Measurements from ENCODE around the gene GIMAP1. TPM values are rescaled to one million over a fixed set of nuclear protein-coding genes. Genes with fewer than 3 reads are reported as not detected.

GIMAP1 gene
- total RNA-seq, 1 experiment from 2014 or later, result not detected

DNA sequence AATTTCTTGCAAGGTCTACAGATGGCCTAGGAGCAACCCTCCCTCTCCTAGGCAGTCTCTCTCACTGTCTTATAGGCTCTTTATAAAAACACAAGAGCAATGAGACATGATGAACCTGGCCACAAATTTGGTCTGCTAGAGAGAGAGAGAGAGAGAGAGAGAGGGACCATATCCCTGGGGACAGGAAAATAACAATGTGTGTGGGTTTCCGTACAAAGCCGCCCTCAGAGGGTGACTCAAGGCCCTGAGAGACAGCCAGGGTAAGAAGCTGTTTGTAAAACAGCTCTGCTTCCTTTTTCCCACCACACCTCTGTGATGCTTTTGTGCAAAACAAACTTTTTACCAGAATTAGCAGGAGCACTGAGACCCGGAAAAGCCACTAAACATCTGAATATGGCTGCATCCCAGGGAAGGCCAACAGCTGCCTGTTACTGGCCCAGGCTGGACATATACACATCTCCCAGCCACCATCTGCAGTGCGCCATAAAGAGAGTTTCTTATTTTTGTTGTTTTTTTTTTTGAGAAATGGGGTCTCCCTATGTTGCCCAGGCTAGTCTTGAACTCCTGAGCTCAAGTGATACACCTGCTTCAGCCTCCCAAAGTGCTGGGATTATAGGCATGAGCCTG is 39.2 kb downstream of the GIMAP1 start (continued):
- TF ChIP-seq ELF4 (CRISPR knock-in tag; IDR thresholded peaks at IDR 0.05; ENCODE audit: low read depth) (no peak), ETV6 (CRISPR knock-in tag; IDR thresholded peaks at IDR 0.05) (no peak), GRHL2 (CRISPR knock-in tag; IDR thresholded peaks at IDR 0.05; ENCODE audit: insufficient replicate concordance, severe bottlenecking) (no peak), GABPB1 (CRISPR knock-in tag; IDR thresholded peaks at IDR 0.05) (no peak), RELA (CRISPR knock-in tag; IDR thresholded peaks at IDR 0.05; ENCODE audit: borderline replicate concordance) (no peak), JUN (CRISPR knock-in tag; IDR thresholded peaks at IDR 0.05) (no peak), ZNF416 (CRISPR knock-in tag; IDR thresholded peaks at IDR 0.05) (no peak), ZNF219 (CRISPR knock-in tag; IDR thresholded peaks at IDR 0.05; ENCODE audit: borderline replicate concordance) (no peak)
- TF ChIP-seq, protein P1, sequence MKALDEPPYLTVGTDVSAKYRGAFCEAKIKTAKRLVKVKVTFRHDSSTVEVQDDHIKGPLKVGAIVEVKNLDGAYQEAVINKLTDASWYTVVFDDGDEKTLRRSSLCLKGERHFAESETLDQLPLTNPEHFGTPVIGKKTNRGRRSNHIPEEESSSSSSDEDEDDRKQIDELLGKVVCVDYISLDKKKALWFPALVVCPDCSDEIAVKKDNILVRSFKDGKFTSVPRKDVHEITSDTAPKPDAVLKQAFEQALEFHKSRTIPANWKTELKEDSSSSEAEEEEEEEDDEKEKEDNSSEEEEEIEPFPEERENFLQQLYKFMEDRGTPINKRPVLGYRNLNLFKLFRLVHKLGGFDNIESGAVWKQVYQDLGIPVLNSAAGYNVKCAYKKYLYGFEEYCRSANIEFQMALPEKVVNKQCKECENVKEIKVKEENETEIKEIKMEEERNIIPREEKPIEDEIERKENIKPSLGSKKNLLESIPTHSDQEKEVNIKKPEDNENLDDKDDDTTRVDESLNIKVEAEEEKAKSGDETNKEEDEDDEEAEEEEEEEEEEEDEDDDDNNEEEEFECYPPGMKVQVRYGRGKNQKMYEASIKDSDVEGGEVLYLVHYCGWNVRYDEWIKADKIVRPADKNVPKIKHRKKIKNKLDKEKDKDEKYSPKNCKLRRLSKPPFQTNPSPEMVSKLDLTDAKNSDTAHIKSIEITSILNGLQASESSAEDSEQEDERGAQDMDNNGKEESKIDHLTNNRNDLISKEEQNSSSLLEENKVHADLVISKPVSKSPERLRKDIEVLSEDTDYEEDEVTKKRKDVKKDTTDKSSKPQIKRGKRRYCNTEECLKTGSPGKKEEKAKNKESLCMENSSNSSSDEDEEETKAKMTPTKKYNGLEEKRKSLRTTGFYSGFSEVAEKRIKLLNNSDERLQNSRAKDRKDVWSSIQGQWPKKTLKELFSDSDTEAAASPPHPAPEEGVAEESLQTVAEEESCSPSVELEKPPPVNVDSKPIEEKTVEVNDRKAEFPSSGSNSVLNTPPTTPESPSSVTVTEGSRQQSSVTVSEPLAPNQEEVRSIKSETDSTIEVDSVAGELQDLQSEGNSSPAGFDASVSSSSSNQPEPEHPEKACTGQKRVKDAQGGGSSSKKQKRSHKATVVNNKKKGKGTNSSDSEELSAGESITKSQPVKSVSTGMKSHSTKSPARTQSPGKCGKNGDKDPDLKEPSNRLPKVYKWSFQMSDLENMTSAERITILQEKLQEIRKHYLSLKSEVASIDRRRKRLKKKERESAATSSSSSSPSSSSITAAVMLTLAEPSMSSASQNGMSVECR (CRISPR knock-in tag; IDR thresholded peaks at IDR 0.05; ENCODE audit: borderline replicate concordance), result no peak
- TF ChIP-seq, protein P2, sequence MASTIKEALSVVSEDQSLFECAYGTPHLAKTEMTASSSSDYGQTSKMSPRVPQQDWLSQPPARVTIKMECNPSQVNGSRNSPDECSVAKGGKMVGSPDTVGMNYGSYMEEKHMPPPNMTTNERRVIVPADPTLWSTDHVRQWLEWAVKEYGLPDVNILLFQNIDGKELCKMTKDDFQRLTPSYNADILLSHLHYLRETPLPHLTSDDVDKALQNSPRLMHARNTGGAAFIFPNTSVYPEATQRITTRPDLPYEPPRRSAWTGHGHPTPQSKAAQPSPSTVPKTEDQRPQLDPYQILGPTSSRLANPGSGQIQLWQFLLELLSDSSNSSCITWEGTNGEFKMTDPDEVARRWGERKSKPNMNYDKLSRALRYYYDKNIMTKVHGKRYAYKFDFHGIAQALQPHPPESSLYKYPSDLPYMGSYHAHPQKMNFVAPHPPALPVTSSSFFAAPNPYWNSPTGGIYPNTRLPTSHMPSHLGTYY (CRISPR knock-in tag; IDR thresholded peaks at IDR 0.05), result no peak
- TF ChIP-seq, protein P3, sequence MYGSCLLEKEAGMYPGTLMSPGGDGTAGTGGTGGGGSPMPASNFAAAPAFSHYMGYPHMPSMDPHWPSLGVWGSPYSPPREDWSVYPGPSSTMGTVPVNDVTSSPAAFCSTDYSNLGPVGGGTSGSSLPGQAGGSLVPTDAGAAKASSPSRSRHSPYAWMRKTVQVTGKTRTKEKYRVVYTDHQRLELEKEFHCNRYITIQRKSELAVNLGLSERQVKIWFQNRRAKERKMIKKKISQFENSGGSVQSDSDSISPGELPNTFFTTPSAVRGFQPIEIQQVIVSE (CRISPR knock-in tag; IDR thresholded peaks at IDR 0.05; ENCODE audit: borderline replicate concordance), result no peak
- TF ChIP-seq, protein P4, sequence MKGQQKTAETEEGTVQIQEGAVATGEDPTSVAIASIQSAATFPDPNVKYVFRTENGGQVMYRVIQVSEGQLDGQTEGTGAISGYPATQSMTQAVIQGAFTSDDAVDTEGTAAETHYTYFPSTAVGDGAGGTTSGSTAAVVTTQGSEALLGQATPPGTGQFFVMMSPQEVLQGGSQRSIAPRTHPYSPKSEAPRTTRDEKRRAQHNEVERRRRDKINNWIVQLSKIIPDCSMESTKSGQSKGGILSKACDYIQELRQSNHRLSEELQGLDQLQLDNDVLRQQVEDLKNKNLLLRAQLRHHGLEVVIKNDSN (CRISPR knock-in tag; IDR thresholded peaks at IDR 0.05), result no peak
- TF ChIP-seq, protein P5, sequence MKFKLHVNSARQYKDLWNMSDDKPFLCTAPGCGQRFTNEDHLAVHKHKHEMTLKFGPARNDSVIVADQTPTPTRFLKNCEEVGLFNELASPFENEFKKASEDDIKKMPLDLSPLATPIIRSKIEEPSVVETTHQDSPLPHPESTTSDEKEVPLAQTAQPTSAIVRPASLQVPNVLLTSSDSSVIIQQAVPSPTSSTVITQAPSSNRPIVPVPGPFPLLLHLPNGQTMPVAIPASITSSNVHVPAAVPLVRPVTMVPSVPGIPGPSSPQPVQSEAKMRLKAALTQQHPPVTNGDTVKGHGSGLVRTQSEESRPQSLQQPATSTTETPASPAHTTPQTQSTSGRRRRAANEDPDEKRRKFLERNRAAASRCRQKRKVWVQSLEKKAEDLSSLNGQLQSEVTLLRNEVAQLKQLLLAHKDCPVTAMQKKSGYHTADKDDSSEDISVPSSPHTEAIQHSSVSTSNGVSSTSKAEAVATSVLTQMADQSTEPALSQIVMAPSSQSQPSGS (CRISPR knock-in tag; IDR thresholded peaks at IDR 0.05; ENCODE audit: borderline replicate concordance, low read depth), result no peak

DNA sequence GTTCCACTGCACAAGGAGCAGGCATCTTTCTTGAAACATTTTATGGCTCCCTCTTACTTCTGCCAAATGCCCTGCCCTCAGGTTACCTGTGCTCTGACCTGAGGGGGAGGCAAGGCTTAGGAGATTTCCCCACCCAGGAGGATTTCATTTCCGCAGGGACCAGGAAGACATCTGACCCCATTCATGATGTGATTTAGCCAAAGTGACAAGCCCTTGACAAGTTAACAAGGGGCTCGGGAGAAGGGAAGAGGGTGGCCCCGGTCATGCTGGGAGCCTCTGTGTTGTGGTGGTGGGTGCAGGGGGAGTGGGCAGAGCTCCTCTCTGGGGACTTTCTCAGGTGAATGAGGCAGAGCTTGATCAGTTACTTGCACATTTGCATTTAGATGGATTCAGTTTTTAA is 39.8 kb downstream of the GIMAP1 start:
- CTCF ChIA-PET, result interaction anchor here (1.1 to 1.4 kb wide), 2 partner anchors 32 to 307 kb away, joined by 3 read pairs; no protein-coding TSS in a partner anchor
- Mint-ChIP-seq H3K4me3 (no peak overlapping the region), H3K27me3 (ENCODE audit: low read depth) (peaks cover 61% of the 10 kb centered on the region), H3K9me3 (peaks cover 6% of the 10 kb centered on the region), H3K36me3 (no peaks in the 10 kb centered on the region), H3K4me1 (no peaks in the 10 kb centered on the region), H3K27ac (no peak overlapping the region)
- ATAC-seq (no peak), DNase-seq (ENCODE audit: low spot score) (no peak)
- POLR2A ChIA-PET, result no interaction called here
- TF ChIP-seq, protein P6, sequence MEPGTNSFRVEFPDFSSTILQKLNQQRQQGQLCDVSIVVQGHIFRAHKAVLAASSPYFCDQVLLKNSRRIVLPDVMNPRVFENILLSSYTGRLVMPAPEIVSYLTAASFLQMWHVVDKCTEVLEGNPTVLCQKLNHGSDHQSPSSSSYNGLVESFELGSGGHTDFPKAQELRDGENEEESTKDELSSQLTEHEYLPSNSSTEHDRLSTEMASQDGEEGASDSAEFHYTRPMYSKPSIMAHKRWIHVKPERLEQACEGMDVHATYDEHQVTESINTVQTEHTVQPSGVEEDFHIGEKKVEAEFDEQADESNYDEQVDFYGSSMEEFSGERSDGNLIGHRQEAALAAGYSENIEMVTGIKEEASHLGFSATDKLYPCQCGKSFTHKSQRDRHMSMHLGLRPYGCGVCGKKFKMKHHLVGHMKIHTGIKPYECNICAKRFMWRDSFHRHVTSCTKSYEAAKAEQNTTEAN (CRISPR knock-in tag; IDR thresholded peaks at IDR 0.05), result no peak
- TF ChIP-seq, protein P7, sequence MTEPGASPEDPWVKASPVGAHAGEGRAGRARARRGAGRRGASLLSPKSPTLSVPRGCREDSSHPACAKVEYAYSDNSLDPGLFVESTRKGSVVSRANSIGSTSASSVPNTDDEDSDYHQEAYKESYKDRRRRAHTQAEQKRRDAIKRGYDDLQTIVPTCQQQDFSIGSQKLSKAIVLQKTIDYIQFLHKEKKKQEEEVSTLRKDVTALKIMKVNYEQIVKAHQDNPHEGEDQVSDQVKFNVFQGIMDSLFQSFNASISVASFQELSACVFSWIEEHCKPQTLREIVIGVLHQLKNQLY (CRISPR knock-in tag; IDR thresholded peaks at IDR 0.05), result no peak
- TF ChIP-seq PRRX2 (CRISPR knock-in tag; IDR thresholded peaks at IDR 0.05) (no peak), ZNF671 (CRISPR knock-in tag; IDR thresholded peaks at IDR 0.05) (no peak), RORB (CRISPR knock-in tag; IDR thresholded peaks at IDR 0.05) (no peak), ZNF121 (CRISPR knock-in tag; IDR thresholded peaks at IDR 0.05) (no peak), ATF1 (CRISPR knock-in tag; IDR thresholded peaks at IDR 0.05) (no peak), NR2C2 (CRISPR knock-in tag; IDR thresholded peaks at IDR 0.05) (no peak)

All from WTC11 (cell line).